HG02759 (cell line): ENCODE data around the gene ADAMTS17.

ENCODE experiments used
- ATAC-seq: cut with Tn5 transposase; IDR thresholded peaks from one replicate; pipeline ENCODE4 v1.9.1; 2021; ENCODE audit warnings: mild to moderate bottlenecking, moderate library complexity; ENCODE audit not compliant: unreplicated experiment

The ADAMTS17 gene

GRCh38 chr15:100252779-100253417, 88.9 kb downstream of the ADAMTS17 start:
- no peak for ATAC-seq

GRCh38 chr15:100252359-100252758, 89.4 kb downstream of the ADAMTS17 start:
- no peak for ATAC-seq

GRCh38 chr15:100250176-100250800, 91.5 kb downstream of the ADAMTS17 start:
- ATAC-seq, result no peak

GRCh38 chr15:100249096-100249815, 92.5 kb downstream of the ADAMTS17 start:
- no peak for ATAC-seq

GRCh38 chr15:100248236-100248635, 93.5 kb downstream of the ADAMTS17 start:
- no peak for ATAC-seq

GRCh38 chr15:100247228-100248225, 94.2 kb downstream of the ADAMTS17 start:
- no peak for ATAC-seq

GRCh38 chr15:100245855-100246254, 95.9 kb downstream of the ADAMTS17 start:
- ATAC-seq, result no peak

- ATAC-seq, result no peak
Observed at GRCh38 chr15:100245487-100245820, 96.3 kb downstream of the ADAMTS17 start.

GRCh38 chr15:100244796-100245486, 96.8 kb downstream of the ADAMTS17 start:
- no peak for ATAC-seq

GRCh38 chr15:100242989-100243388, 98.8 kb downstream of the ADAMTS17 start:
- ATAC-seq, result no peak

- ATAC-seq, result no peak
Observed at GRCh38 chr15:100241572-100242482, 99.9 kb downstream of the ADAMTS17 start.

GRCh38 chr15:100236981-100237720, 104.6 kb downstream of the ADAMTS17 start:
- ATAC-seq, result no peak

GRCh38 chr15:100235030-100235617, 106.7 kb downstream of the ADAMTS17 start:
- no peak for ATAC-seq

GRCh38 chr15:100234158-100235029, 107.4 kb downstream of the ADAMTS17 start:
- no peak for ATAC-seq

GRCh38 chr15:100230784-100231183, 111.0 kb downstream of the ADAMTS17 start:
- ATAC-seq, result no peak

GRCh38 chr15:100229181-100230163, 112.3 kb downstream of the ADAMTS17 start:
- ATAC-seq, result no peak
